Mesothelial cell of epicardium (in vitro differentiated cells): Measurements from ENCODE around the gene ALDH1A3. TPM values are rescaled to one million over a fixed set of nuclear protein-coding genes. Genes with fewer than 3 reads are reported as not detected.
A peak's percentile ranks its signal among the peaks of the same experiment; 100 is the strongest.
"Not testable (repeated sequence)": the region's sequence is repeated elsewhere in the genome, so short reads cannot be mapped to it uniquely, and the experiment has no call there.

ENCODE experiments used
- DNase-seq, 2 experiments: peaks; one replicate each; pipeline ENCODE4 v3.0.0; 2021; ENCODE audit warnings: low spot score in 2 of 2; ENCODE audit not compliant: unreplicated experiment in 2 of 2
- H3K27ac Mint-ChIP-seq: 2 replicates; pipeline ENCODE4 v1.8.0; 2021; ENCODE audit warnings: mixed read lengths
- H3K27me3 Mint-ChIP-seq: 2 replicates; pipeline ENCODE4 v1.8.0; 2021; ENCODE audit warnings: low read depth, mixed read lengths
- H3K36me3 Mint-ChIP-seq: 2 replicates; pipeline ENCODE4 v1.8.0; 2021; ENCODE audit warnings: mixed read lengths
- H3K4me1 Mint-ChIP-seq: 2 replicates; pipeline ENCODE4 v1.8.0; 2021; ENCODE audit warnings: mixed read lengths
- H3K4me3 Mint-ChIP-seq: 2 replicates; pipeline ENCODE4 v1.8.0; 2021; ENCODE audit warnings: mild to moderate bottlenecking, moderate library complexity, mixed read lengths
- H3K9me3 Mint-ChIP-seq: 2 replicates; pipeline ENCODE4 v1.8.0; 2021; ENCODE audit warnings: mixed read lengths
- total RNA-seq: library from RNA; stranded (reverse); gene quantifications from 3 replicates; pipeline ENCODE4 v1.2.1, GENCODE V29; 2021
- TF ChIP-seq, protein P1 (sequence below): fragments of 200-600 bp; sonication (generic); IDR thresholded peaks from one replicate; pipeline ENCODE4 v1.5.0; 2021; ENCODE audit warnings: antibody characterized with exemption; ENCODE audit not compliant: unreplicated experiment

The ALDH1A3 gene
- total RNA-seq, 1 donor from 2014 or later = not detected

DNA sequence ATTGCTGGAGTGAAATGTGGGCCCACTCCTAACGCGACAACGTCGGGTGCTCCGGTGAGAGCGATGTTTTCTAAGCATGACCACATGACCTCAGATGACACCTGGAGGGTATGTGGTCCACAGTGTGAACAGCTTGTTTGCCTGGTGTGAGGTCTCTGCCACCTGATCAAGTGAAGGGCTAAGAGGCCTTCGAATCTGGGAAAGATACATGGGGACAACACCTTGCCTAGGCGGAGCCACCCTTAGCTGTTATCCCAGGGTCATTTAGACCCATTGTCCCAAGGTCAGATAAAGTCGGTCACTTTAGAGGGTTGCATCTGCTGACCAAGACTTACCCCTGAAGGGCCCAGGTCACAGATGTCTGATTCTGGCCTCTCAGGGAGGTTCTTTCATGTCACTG, 34.9 kb upstream of the ALDH1A3 start:
- H3K27ac Mint-ChIP-seq = no peak overlapping the region

DNA sequence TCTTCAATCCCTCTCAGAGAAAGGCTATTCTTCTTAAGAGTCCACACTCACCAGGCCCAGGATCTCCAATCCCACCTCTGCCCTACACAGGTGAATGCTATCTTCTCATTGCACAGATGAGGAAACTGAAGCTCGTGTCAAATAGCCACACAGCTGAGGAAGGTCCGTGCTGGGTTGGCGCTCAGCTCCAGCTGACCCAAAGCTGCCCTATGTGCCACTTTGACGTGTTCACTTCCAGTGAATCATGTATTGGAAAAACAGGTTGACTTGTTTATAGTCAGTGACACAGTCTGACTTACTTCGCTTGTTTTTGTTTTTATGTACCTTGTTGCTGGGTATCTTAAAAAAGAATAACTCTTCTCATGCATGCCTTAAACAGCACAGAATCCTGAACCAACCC, 32.4 kb upstream of the ALDH1A3 start:
- Mint-ChIP-seq H3K9me3 (no peaks in the 10 kb centered on the region), H3K4me3 (no peak overlapping the region), H3K4me1 (peaks cover 13% of the 10 kb centered on the region), H3K27me3 (peaks cover 44% of the 10 kb centered on the region), H3K36me3 (no peaks in the 10 kb centered on the region), H3K27ac (no peak overlapping the region)
- DNase-seq = no peak
- TF ChIP-seq, protein P1, sequence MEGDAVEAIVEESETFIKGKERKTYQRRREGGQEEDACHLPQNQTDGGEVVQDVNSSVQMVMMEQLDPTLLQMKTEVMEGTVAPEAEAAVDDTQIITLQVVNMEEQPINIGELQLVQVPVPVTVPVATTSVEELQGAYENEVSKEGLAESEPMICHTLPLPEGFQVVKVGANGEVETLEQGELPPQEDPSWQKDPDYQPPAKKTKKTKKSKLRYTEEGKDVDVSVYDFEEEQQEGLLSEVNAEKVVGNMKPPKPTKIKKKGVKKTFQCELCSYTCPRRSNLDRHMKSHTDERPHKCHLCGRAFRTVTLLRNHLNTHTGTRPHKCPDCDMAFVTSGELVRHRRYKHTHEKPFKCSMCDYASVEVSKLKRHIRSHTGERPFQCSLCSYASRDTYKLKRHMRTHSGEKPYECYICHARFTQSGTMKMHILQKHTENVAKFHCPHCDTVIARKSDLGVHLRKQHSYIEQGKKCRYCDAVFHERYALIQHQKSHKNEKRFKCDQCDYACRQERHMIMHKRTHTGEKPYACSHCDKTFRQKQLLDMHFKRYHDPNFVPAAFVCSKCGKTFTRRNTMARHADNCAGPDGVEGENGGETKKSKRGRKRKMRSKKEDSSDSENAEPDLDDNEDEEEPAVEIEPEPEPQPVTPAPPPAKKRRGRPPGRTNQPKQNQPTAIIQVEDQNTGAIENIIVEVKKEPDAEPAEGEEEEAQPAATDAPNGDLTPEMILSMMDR = no peak

More for the DNA sequence above, 34.9 kb upstream of the ALDH1A3 start:
- no peak for DNase-seq
- TF ChIP-seq, protein P1 = no peak
- peaks cover 36% of the 10 kb centered on the region for H3K27me3 Mint-ChIP-seq
- no peaks in the 10 kb centered on the region for H3K9me3 Mint-ChIP-seq
- no peak overlapping the region for H3K4me3 Mint-ChIP-seq
- peaks cover 13% of the 10 kb centered on the region for H3K4me1 Mint-ChIP-seq
- no peaks in the 10 kb centered on the region for H3K36me3 Mint-ChIP-seq

DNA sequence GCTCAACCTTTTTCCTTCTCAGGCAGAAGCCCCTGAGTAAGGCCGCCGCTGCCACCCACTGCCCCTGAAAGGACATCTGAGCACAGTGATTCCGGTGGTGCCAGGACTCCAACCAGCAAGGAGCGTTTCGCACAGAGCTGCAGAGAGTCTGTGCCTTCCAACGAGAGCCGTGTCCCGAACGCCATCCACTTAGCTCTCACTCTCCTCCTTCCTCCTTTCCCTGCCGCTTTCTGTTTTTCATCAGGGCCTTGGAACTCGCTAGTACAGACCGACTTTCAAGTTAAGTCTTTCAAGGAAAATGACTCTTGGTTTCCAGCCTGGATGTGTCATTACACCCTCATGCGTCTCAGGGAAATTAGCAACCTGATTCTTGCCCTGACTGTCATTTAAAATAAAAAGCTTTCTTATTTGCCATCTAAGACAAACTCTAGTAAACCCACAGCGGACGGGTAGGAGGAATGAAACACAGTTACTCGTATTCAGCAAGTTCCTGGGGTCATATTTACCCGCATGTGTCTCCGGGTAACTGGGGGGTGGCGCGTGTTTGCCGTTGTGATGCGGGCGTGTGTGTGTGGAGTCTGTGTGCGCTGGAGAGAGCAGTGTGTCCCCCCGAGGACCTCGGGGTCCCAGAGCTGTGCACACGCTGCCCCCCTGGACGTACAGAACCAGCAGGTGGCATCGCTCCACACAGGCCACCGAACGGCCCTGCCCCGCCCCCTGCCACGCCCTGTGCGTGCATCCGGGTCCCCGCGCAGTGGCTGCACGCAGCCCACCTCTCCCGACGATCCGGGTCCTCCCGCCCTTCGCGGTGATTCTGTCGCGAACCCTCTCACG, 30.4 kb upstream of the ALDH1A3 start:
- Mint-ChIP-seq H3K27me3 (peaks cover 49% of the 10 kb centered on the region), H3K27ac (no peak overlapping the region), H3K36me3 (no peaks in the 10 kb centered on the region), H3K9me3 (no peaks in the 10 kb centered on the region), H3K4me3 (peak overlapping the region; percentile 58), H3K4me1 (no peaks in the 10 kb centered on the region)
- no peak for DNase-seq
- TF ChIP-seq, protein P1 = no peak

DNA sequence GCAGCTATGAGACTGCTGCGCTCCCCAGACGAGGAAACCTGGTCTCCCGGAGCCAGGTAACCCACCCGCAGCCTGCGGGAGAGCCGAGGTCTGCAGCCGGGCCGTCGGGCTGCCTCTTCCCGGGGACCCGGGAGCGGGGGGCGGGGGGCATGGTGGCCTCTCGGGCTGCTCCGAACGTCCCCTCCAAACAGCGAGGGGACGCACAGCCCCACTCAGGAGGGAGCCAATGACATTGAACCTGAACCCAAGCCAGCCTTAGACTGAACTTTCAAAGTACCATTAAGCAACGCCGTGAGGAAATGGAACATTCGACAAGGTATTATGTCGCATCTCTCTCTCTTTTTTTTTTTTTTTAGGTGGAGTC, 29.8 kb upstream of the ALDH1A3 start:
- Mint-ChIP-seq H3K27ac (no peak overlapping the region), H3K4me1 (no peaks in the 10 kb centered on the region), H3K36me3 (no peaks in the 10 kb centered on the region), H3K27me3 (peaks cover 47% of the 10 kb centered on the region), H3K9me3 (no peaks in the 10 kb centered on the region), H3K4me3 (peak overlapping the region; percentile 58)
- DNase-seq = no peak
- TF ChIP-seq, protein P1 = no peak

DNA sequence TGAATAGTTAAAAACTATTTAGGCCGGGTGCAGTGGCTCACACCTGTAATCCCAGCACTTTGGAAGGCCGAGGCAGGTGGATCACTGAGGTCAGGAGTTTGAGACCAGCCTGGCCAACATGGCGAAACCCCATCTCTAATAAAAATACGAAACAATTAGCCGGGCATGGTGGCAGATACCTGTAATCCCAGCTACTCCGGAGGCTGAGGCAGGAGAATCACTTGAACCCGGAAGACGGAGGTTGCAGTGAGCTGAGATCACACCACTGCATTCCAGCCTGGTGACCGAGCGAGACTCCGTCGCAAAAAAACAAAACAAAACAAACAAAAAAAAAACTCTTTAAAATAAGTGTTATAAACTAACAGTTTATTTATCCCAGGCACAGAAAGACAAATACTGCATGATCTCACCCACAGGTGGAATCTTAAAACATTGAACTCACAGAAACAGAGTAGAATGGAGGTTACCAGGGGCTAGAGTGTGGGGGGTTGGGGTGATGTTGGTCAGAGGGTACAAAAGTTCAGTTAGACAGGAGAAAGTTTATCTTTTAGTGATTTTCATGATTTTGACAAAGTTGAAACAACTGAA, 28.1 kb upstream of the ALDH1A3 start:
- not testable (repeated sequence) for H3K4me1 Mint-ChIP-seq, DNase-seq, H3K36me3 Mint-ChIP-seq, H3K27ac Mint-ChIP-seq, H3K4me3 Mint-ChIP-seq, H3K9me3 Mint-ChIP-seq
- H3K27me3 Mint-ChIP-seq = peaks cover 44% of the 10 kb centered on the region

DNA sequence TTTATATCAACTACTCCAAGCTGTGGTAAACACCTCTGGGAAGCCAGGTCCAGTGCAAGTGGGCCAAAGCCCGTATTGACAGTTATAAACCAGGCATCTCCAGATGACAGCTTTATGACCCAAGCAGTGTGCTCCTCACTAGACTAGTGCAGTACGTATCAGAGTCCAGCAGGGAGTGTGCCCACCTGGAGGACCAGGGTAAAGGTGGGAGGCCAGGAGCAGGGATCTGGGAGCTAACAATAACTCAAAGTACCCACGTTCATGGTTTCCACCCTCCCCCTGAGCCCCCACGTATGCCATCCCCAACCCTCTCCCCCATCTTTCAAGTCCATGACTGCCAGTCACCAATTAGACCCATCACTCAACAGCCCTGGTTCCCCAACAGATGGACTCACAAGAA, 27.0 kb upstream of the ALDH1A3 start:
- TF ChIP-seq, protein P1 = no peak
- H3K27ac Mint-ChIP-seq = no peak overlapping the region

More for the DNA sequence above, 27.0 kb upstream of the ALDH1A3 start:
- no peaks in the 10 kb centered on the region for H3K9me3 Mint-ChIP-seq
- H3K27me3 Mint-ChIP-seq = peaks cover 37% of the 10 kb centered on the region
- DNase-seq = no peak
- no peak overlapping the region for H3K4me3 Mint-ChIP-seq
- H3K4me1 Mint-ChIP-seq = peaks cover 3% of the 10 kb centered on the region
- H3K36me3 Mint-ChIP-seq = no peaks in the 10 kb centered on the region
